Upper lobe of left lung (tissue), 4 donors: Measurements from ENCODE around the gene ANAPC2.

Source experiments
- CTCF ChIP-seq, 6 experiments: fragments of 450-650 bp in 4 of 6; fragments of 200-600 bp in 2 of 6; sonication (generic) in 2 of 6; IDR thresholded peaks; one replicate each; pipeline ENCODE4 v1.5.1; 2016 to 2019; ENCODE audit warnings: antibody characterized with exemption in 6 of 6
- POLR2A ChIP-seq, 4 donors: fragments of 450-650 bp; IDR thresholded peaks; one replicate each; pipeline ENCODE4 v1.5.1; 2016 to 2017; ENCODE audit warnings: antibody characterized with exemption in 4 of 4, mild to moderate bottlenecking in 2 of 4

DNA sequence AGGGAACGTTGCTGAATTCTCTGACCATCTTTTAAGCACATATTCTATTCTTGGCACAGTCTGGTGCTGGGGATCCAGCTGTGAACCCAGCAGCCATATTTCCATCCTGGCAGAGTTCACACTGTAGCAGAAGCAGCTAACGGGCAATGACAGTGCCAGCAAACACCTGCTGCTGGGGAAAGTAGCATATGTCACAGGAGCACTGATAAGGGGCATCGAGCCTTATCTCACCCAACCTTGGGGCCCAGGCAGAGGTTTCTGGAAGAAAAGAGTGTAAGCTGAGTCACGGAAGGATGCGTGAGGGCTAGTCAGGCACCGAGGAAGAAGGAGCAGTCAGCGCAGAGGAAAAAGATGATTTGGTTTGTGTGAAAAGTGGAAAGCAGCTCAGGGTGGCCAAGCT lies 18.2 kb upstream of the ANAPC2 start:
- TF ChIP-seq CTCF (IDR thresholded peaks at IDR 0.05) (no peak), POLR2A (IDR thresholded peaks at IDR 0.05) (no peak)
